GDM1 (cell line): ENCODE measurements around the gene ARNT2.

Source experiments
- DNase-seq: peaks from one replicate; lab custom pipeline; 2025; lab: John Stamatoyannopoulos, UW

Gene ARNT2

DNA sequence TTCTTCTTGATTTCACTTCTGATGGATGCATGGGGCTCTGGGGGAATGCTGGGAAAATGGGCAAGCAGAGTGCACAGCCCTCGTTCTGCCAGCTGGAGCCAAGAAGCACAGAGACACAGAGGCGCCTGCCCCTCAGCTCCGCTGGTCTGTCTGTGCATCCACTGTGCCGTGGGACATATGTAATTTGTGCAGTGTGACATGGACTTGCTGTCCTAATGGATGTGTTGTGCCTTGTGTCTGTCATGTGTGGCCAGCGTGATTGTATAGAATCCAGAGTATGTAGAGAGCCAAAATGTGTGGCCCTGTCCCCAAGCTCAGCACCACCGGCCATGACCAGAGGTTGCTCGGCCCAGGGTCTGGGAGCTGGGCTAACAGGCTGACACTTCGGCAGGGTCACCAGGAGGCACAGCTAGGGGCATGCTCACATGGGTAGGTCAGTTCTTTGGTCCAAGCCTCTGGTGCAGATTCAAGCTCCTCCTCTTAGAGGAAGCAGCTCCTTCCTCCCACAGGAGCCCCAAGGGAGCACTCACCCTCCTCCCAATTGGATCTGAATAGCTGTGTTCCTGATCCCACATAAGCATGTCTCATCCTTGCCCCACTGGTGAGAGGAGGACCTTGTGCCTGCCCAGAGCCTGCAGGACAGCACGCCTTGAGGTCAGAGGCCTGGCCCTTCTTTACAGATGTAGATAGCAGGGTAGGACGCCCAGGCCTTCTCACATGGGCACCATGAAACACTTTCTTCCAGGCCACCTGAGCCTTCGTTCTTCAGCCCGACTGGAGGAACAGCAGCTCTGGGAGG is 190.1 kb downstream of the ARNT2 start:
- DNase-seq = no peak

- DNase-seq = no peak
These were observed 191.2 kb downstream of the ARNT2 start for GRCh38 chr15:80595396-80595795.

DNA sequence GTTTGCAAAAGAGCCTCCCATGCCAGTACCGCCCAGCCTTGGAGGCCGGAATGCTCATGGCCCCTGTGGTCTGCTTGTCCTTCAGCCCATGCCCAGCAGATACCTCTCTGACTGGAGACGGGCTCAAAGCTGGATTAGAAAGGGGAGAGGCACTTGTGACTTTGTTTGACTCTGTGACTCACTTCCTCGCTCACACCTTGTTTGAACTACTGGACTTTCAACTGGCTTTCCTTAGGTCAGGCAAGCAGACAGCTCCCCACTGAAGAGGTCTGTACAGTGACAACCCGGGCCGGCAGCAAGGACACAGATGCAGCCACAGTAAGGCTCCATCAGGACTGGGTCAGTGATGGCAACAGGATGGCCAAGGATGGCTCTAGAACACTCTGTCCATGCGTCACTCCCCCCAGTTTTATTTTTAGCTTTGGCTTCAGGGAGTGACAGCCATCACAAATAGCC is 192.4 kb downstream of the ARNT2 start:
- DNase-seq = no peak

- DNase-seq = no peak
These were observed 192.9 kb downstream of the ARNT2 start for GRCh38 chr15:80597076-80597475.

- no peak for DNase-seq
These were observed 195.2 kb downstream of the ARNT2 start for GRCh38 chr15:80599359-80599758.

- DNase-seq = no peak
These were observed 196.4 kb downstream of the ARNT2 start for GRCh38 chr15:80600626-80601025.

DNA sequence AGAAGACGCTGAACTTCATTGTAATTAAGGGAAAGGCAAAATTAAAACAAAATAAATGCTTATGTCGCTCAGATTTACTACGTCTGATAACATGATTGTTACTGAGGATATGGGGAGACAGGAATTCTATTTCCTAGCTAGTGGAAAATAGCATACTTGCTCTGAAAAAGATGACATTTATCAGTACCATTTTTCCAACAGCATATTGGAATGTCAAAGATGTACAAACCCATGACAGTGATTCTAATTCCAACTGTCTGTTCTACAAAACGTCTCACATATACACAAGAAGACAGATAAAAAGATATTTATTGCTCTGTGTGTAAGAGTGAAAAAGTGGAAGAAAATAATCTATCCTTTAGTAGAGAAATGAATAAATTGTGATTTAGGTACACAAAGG is 197.1 kb downstream of the ARNT2 start:
- no peak for DNase-seq

DNA sequence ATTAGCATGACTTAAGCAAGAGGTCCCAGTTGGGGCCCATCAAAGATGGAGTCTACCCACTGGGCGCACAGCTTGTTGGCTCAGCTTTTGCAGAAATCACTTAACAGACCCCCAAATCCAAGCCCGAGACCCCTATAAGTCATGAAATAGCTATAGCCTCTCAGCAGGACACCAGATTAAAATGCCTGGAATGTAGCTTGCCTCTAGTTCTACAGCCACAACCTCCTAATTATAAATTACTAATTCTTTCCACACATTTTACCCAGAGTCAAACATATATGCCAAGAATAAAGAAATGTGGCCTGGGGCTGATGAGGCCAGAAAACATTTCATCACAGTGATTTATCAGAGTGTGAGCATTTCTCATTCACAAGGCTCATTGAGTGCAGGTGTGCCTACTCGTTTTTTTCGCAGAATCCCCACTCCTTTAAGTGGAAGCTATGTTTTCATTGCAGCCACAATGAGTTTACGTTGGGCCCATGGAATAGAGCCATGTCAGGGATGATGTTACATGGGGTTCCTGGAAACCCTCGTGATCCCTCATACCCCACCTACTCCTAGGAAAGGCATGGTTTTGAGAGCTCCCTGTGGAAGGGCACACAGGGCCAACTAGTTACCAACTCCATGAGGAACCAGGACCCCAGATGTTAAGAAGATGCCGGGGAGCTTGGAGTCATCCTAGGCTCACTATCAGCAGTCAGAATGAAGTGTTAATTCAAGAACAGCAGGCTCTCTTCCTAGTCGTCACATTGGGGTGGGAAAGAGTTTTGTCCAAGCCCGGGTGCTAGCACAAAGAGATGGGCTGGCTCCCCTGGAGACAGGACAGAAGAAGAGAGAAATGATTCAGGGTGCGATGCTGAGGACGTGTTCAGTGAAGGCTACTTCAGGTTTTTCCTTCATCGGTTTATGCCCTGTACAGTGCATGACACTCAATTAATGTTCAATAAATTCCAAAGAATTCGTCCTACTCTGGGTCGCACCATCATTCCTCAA is 200.7 kb downstream of the ARNT2 start:
- DNase-seq = no peak

- DNase-seq = no peak
These were observed 201.5 kb downstream of the ARNT2 start for GRCh38 chr15:80605591-80606150.

DNA sequence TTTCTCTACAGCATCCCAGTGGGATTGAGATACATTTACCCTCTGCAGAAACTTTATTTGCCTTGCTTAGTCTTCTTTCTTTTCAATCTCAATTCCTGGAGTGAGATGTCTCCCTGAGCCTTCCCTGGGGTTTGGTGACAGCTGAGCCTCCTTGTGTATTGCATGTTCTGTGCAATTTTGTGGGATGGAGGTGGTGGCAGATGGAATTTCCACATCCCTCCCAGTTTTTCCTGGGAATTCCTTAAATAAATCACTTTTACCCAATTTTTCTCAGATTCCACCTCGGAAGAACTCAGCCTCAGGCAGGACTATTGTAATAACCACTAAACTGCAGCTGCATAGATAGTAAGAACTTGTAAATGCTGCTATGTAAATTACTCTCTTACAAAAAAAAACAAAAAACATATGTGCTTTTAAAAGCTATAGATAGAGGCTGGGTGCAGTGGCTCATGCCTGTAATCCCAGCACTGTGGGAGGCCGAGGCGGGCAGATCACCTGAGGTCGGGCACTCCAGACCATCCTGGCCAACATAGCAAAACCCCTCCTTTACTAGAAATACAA is 202.4 kb downstream of the ARNT2 start:
- DNase-seq = no peak

DNA sequence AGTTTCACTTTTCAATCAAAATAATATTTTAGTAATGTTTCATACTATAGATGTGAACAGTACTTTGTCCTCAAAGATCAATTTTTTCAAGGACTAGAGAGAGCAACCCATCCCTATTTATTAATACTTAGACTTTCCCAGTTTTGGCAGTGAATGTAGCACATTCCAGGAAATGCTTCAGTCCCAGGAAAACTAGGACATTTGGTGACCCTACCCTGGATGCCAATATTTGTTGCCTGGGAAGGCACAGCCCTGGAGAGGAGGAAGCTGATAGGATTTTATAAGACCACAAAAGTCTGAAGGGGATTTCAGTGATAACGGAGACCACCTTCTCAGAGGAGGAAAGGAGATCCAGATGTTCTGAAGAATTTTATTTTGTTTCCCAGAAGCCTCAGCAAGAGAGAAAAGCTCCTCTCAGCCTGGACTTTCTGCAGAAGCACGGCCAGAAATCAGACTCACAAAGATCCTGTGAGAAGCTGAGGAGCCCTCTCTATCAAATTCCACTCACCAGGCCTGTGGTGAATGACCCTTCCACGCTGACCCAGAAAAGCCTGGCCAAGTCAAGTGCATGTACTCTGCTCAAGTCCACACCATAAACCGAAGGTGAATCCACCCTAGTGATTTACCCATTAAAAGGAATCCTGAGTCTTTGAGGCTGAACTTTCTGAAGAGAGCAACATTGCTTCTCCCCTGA is 203.3 kb downstream of the ARNT2 start:
- DNase-seq = no peak

- no peak for DNase-seq
These were observed 204.5 kb downstream of the ARNT2 start for GRCh38 chr15:80608688-80609087.

- DNase-seq = no peak
These were observed 204.9 kb downstream of the ARNT2 start for GRCh38 chr15:80609091-80609490.

DNA sequence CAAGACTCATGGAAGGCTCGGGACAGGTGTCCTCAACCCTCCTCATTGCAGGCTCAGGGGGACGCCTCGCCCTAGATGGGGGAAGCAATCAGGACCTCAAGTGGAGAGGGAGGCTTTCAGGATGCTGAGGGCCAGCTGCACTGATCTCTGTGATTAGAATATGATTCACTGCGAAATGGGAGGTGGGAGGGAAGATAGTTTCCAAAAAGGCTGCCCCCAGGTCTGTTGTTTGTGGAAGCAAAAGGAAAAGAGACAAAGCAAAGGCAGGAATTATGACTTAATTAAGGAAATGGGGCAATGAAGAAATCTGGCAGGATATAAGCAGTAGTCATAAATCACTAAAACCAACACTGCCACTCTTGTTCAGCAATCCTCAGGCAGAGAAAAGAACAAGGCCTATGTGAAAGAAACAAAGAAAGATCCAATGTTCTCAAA is 205.3 kb downstream of the ARNT2 start:
- DNase-seq = no peak

DNA sequence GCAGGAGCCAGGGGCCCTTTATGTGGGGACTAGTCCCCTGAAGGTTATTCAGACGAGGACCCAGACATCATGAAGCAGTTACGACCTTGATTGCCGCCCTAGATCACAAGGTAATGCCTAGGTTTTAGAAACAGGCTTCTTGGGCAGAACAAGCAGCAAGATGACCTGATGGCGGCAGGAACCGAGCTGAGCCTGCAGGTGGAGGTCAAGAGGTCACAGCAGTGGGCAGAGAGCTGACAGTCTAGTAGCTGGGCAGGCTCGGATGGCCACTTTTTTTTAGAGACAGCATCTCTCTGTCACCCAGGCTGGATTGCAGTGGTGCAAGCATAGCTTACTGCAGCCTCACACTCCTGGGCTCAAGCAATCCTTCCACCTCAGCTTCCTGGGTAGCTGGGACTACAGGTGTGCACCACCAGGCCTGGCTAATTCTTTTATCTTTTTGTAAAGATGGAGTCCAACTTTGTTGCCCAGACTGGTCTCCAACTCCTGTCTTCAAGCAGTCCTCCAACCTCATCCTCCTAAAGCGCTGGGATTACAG is 207.4 kb downstream of the ARNT2 start:
- DNase-seq = no peak

DNA sequence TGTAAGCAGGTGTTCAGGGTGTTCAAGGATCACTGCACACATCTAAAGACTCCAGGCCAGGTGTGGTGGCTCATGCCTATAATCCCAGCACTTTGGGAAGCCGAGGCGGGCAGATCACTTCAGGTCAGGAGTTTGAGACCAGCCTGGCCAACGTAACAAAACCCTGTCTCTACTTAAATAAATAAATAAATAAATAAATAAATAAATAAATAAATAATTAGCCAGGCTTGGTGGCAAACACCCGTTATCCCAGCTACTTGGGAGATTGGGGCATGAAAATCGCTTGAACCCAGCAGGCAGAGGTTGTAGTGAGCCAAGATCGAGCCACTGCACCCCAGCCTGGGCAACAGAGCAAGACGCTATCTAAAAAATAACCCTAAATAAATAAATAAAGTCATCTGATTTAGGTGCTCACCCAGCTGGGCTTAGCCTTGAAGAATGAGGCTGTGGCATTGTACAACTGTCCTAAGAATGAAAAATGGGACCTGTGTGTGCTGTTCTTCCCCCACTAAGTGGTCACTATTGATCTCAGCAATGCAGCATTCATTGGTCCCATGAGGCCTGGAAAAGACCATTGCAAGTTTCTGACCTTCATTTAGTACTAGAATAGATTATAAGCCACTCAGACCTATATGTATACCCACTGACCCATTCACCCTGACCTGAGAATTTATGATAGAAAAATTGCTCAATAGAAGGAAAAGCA is 208.1 kb downstream of the ARNT2 start:
- DNase-seq = no peak

DNA sequence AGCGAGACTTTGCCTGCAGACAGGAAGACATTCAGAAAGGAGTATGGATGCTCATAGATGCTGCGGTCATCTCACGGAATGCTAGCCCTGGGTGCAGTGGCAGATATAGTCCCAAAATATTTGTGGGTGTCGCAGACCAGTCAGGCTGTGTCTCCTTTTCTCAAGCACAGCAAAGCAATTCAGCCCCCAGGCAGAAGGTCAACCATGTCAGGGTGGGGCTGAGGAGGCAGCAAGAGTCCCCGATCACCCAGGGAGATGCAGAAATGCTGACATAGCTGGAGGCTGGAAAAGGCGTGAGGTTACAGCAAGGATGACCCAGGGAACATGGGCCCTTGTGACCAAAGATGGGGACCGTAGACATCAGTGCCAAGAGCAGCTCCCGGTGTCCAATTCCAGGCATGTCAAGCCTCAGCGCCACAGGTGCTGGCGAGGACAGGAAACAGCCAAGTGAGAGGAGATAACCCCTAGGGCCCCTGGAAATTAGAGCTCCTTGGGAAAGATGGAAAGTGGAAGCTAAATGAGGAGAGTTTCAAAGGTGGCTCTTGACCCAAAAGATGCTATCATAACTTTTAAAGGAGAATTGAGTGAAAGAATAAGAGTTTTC is 209.7 kb downstream of the ARNT2 start:
- DNase-seq = no peak

DNA sequence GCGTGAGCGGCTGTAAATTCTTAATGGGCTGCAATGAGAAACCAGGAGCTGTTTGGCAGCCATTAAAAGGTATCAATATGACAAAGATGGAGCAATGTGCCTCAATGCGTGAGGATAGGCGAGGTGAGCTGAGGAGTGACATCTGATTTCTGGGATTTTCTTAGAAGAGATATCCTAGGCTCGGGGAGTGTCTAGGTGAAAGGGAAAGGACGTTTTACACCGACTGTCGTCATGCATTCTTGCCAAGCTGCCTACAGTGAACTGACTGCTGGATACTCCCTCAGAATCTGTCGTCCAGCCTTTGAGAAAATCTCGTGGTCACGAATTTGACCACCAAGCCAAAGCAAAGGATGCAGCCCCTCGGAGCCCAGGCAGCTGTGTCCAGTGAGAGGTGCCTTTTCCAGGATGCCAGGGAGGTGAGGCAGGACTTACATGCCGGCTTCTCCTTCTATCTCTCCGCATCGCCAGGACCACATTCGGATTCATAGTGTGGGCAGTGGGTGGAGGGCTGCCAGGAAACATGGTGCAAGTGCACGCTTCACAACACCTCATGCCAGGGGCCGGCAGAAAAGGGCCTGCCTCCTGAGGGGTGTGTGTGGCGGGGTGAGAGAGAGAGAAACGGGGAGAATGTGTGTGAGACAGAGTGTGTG is 210.7 kb downstream of the ARNT2 start:
- no peak for DNase-seq

DNA sequence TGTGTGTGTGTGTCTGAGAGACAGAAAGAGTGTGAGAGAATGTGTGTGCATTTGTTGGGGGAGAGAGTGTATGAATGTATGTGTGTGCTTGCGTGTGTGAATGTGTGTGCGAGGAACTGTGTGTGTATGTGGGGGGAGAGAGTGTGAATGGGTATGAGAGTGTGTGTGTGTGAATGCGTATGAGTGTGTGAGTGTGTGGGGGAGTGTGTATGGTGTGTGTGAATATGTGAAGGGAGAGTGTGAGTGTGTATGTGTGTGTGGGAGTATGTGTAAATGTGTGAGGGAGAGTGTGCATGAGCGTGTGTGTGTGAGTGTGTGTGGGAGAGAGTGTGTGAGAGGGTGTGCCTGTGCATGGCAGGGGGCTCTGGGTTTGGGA is 211.2 kb downstream of the ARNT2 start:
- DNase-seq = no peak
